ENCODE results near the gene STEAP2.
"Not testable (repeated sequence)": the region's sequence is repeated elsewhere in the genome, so short reads cannot be mapped to it uniquely, and the experiment has no call there.

STEAP2 gene

GRCh38 chr7:90211391-90212148, at the start of gene STEAP2:
TSS of gene STEAP2 (plus strand) at chr7:90211740. CDS start at chr7:90225083, 13,343 bp downstream.
- DNase-seq (ENCODE audit: low read depth in 2 of 2), result peak; percentile 1 to 19

- DNase-seq (ENCODE audit: low read depth in 2 of 2), result no peak
Observed at GRCh38 chr7:90163534-90163933, 48.0 kb upstream of the STEAP2 start.

GRCh38 chr7:90165724-90166123, 45.8 kb upstream of the STEAP2 start:
- DNase-seq (ENCODE audit: low read depth in 2 of 2), result no peak

GRCh38 chr7:90166153-90166552, 45.4 kb upstream of the STEAP2 start:
- DNase-seq (ENCODE audit: low read depth in 2 of 2), result no peak

- no peak for DNase-seq (ENCODE audit: low read depth in 2 of 2)
Observed at GRCh38 chr7:90167361-90167760, 44.2 kb upstream of the STEAP2 start.

GRCh38 chr7:90169891-90170290, 41.6 kb upstream of the STEAP2 start:
- no peak for DNase-seq (ENCODE audit: low read depth in 2 of 2)

- no peak for DNase-seq (ENCODE audit: low read depth in 2 of 2)
Observed at GRCh38 chr7:90172121-90172520, 39.4 kb upstream of the STEAP2 start.

GRCh38 chr7:90172624-90173023, 38.9 kb upstream of the STEAP2 start:
- DNase-seq (ENCODE audit: low read depth in 2 of 2), result no peak

- DNase-seq (ENCODE audit: low read depth in 2 of 2), result no peak
Observed at GRCh38 chr7:90173127-90173844, 38.3 kb upstream of the STEAP2 start.

- no peak for DNase-seq (ENCODE audit: low read depth in 2 of 2)
Observed at GRCh38 chr7:90175667-90176066, 35.9 kb upstream of the STEAP2 start.

- DNase-seq (ENCODE audit: low read depth in 2 of 2), result no peak
Observed at GRCh38 chr7:90176195-90176594, 35.3 kb upstream of the STEAP2 start.

GRCh38 chr7:90178166-90178565, 33.4 kb upstream of the STEAP2 start:
- no peak for DNase-seq (ENCODE audit: low read depth in 2 of 2)

GRCh38 chr7:90178679-90179278, 32.8 kb upstream of the STEAP2 start:
- no peak for DNase-seq (ENCODE audit: low read depth in 2 of 2)

- no peak for DNase-seq (ENCODE audit: low read depth in 2 of 2)
Observed at GRCh38 chr7:90180011-90180585, 31.4 kb upstream of the STEAP2 start.

- no peak for DNase-seq (ENCODE audit: low read depth in 2 of 2)
Observed at GRCh38 chr7:90180649-90181048, 30.9 kb upstream of the STEAP2 start.

- no peak for DNase-seq (ENCODE audit: low read depth in 2 of 2)
Observed at GRCh38 chr7:90181485-90181884, 30.1 kb upstream of the STEAP2 start.

GRCh38 chr7:90186290-90186689, 25.2 kb upstream of the STEAP2 start:
- DNase-seq (ENCODE audit: low read depth in 2 of 2), result not testable (repeated sequence)

GRCh38 chr7:90187507-90188050, 24.0 kb upstream of the STEAP2 start:
- no peak for DNase-seq (ENCODE audit: low read depth in 2 of 2)

GRCh38 chr7:90188281-90188680, 23.3 kb upstream of the STEAP2 start:
- no peak for DNase-seq (ENCODE audit: low read depth in 2 of 2)

- DNase-seq (ENCODE audit: low read depth in 2 of 2), result no peak
Observed at GRCh38 chr7:90190995-90191394, 20.5 kb upstream of the STEAP2 start.

GRCh38 chr7:90191648-90192047, 19.9 kb upstream of the STEAP2 start:
- DNase-seq (ENCODE audit: low read depth in 2 of 2), result no peak

Measured in stimulated activated CD4-positive, alpha-beta T cell treated with anti-CD3 and anti-CD28 coated beads, Interleukin-15, amount 100 ng/mL, for 48 hours (primary cell).